Osteocyte (in vitro differentiated cells): ENCODE data around the gene PDE4D. TPM values are rescaled to one million over a fixed set of nuclear protein-coding genes. Genes with fewer than 3 reads are reported as not detected.

Source experiments
- DNase-seq: peaks from one replicate; pipeline ENCODE4 v3.0.0; 2021; ENCODE audit warnings: mixed read lengths; ENCODE audit not compliant: unreplicated experiment; ENCODE audit errors: extremely low spot score
- H3K27ac Mint-ChIP-seq: one replicate; pipeline ENCODE4 v1.8.0; 2021; ENCODE audit warnings: mild to moderate bottlenecking, mixed read lengths; ENCODE audit not compliant: unreplicated experiment
- H3K27me3 Mint-ChIP-seq: one replicate; pipeline ENCODE4 v1.8.0; 2021; ENCODE audit warnings: mixed read lengths; ENCODE audit not compliant: unreplicated experiment
- H3K36me3 Mint-ChIP-seq: one replicate; pipeline ENCODE4 v1.8.0; 2021; ENCODE audit warnings: mixed read lengths; ENCODE audit not compliant: unreplicated experiment
- H3K4me1 Mint-ChIP-seq: one replicate; pipeline ENCODE4 v1.8.0; 2021; ENCODE audit warnings: mixed read lengths; ENCODE audit not compliant: unreplicated experiment
- H3K4me3 Mint-ChIP-seq: one replicate; pipeline ENCODE4 v1.8.0; 2021; ENCODE audit warnings: mild to moderate bottlenecking, moderate library complexity, mixed read lengths; ENCODE audit not compliant: unreplicated experiment
- H3K9me3 Mint-ChIP-seq: one replicate; pipeline ENCODE4 v1.8.0; 2021; ENCODE audit warnings: mixed read lengths; ENCODE audit not compliant: unreplicated experiment
- CTCF ChIP-seq: fragments of 200-600 bp; sonication (generic); IDR thresholded peaks from 2 replicates; pipeline ENCODE4 v1.5.0; 2021; ENCODE audit warnings: antibody characterized with exemption, mild to moderate bottlenecking, moderate library complexity
- total RNA-seq: library from RNA; stranded (reverse); gene quantifications from 2 replicates; pipeline ENCODE4 v1.2.1, GENCODE V29; 2021

Gene PDE4D
- total RNA-seq, 1 donor from 2014 or later: 24.2 TPM

GRCh38 chr5:59864718-59865117 lies 28.8 kb downstream of the PDE4D start:
- no peak overlapping the region for H3K4me3 Mint-ChIP-seq
- TF ChIP-seq CTCF: no peak

GRCh38 chr5:59863777-59864176 lies 29.7 kb downstream of the PDE4D start:
- Mint-ChIP-seq H3K36me3 (no peaks in the 10 kb centered on the region), H3K9me3 (no peaks in the 10 kb centered on the region), H3K27me3 (peaks cover 20% of the 10 kb centered on the region), H3K27ac (no peak overlapping the region), H3K4me1 (no peaks in the 10 kb centered on the region), H3K4me3 (no peak overlapping the region)
- no peak for TF ChIP-seq CTCF
- DNase-seq: no peak

More at GRCh38 chr5:59864718-59865117, 28.8 kb downstream of the PDE4D start:
- no peaks in the 10 kb centered on the region for H3K9me3 Mint-ChIP-seq
- no peaks in the 10 kb centered on the region for H3K4me1 Mint-ChIP-seq
- no peak overlapping the region for H3K27ac Mint-ChIP-seq
- peaks cover 15% of the 10 kb centered on the region for H3K27me3 Mint-ChIP-seq
- H3K36me3 Mint-ChIP-seq: no peaks in the 10 kb centered on the region
- no peak for DNase-seq

GRCh38 chr5:59856358-59856757 lies 37.2 kb downstream of the PDE4D start:
- no peak for DNase-seq
- Mint-ChIP-seq H3K36me3 (no peaks in the 10 kb centered on the region), H3K9me3 (no peaks in the 10 kb centered on the region), H3K27me3 (peaks cover 45% of the 10 kb centered on the region), H3K27ac (no peak overlapping the region), H3K4me3 (no peak overlapping the region), H3K4me1 (no peaks in the 10 kb centered on the region)
- no peak for TF ChIP-seq CTCF

- H3K4me1 Mint-ChIP-seq: no peaks in the 10 kb centered on the region
- H3K36me3 Mint-ChIP-seq: no peaks in the 10 kb centered on the region
- DNase-seq: no peak
- peaks cover 48% of the 10 kb centered on the region for H3K27me3 Mint-ChIP-seq
- no peak overlapping the region for H3K4me3 Mint-ChIP-seq
- no peak for TF ChIP-seq CTCF
- H3K27ac Mint-ChIP-seq: no peak overlapping the region
- H3K9me3 Mint-ChIP-seq: no peaks in the 10 kb centered on the region
These were observed 42.8 kb downstream of the PDE4D start for GRCh38 chr5:59850766-59851165.

- Mint-ChIP-seq H3K27me3 (peaks cover 33% of the 10 kb centered on the region), H3K36me3 (no peaks in the 10 kb centered on the region), H3K27ac (no peak overlapping the region), H3K4me1 (no peaks in the 10 kb centered on the region), H3K4me3 (no peak overlapping the region), H3K9me3 (no peaks in the 10 kb centered on the region)
- DNase-seq: no peak
- TF ChIP-seq CTCF: no peak
These were observed 45.9 kb downstream of the PDE4D start for GRCh38 chr5:59847586-59847985.
